ENCODE results near the gene TTPAL.

DNA sequence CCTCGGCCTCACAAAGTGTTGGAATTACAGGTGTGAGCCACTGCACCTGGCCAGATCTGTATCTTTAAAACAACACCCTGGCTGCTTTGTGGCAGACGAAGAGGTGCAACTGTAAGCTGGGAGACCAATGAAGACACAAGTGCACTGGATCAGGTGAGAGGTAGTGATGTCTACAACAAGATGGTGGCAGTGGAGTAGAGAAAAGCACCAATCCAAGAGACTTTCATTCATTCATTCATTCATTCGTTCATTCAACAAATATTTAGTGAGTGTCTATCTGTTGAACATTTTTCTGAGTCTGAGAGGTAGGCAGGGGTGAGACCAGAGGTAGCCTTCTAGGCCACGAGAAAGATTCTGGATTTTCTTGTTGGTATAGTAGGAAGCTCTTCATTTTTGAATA, 36.9 kb upstream of the TTPAL start:
- TF ChIP-seq POLR2A (IDR thresholded peaks at IDR 0.05; ENCODE audit: low read depth, low read length): no peak
- TF ChIP-seq POLR2AphosphoS5 (IDR thresholded peaks at IDR 0.05; ENCODE audit: low read depth, low read length): no peak
- TF ChIP-seq SPI1 (IDR thresholded peaks at IDR 0.05; ENCODE audit: low read depth, low read length): no peak
- no peak for TF ChIP-seq PAX5 (IDR thresholded peaks at IDR 0.05; ENCODE audit: insufficient read depth, low read length, severe bottlenecking)
- no peak for TF ChIP-seq TAF1 (IDR thresholded peaks at IDR 0.05; ENCODE audit: low read depth, low read length)
- TF ChIP-seq POU2F2 (IDR thresholded peaks at IDR 0.05; ENCODE audit: low read depth, low read length): no peak
